Stomach (tissue), 4 donors: Measurements from ENCODE around the gene NEUROG1.

Experiments
- CTCF ChIP-seq, 7 experiments: fragments of 450-650 bp in 4 of 7; fragments of 200-600 bp in 3 of 7; sonication (generic) in 3 of 7; IDR thresholded peaks; one replicate each; pipeline ENCODE4 v1.5.1; 2016 to 2019; ENCODE audit warnings: antibody characterized with exemption in 7 of 7, control low read depth in 2 of 7, mild to moderate bottlenecking in 1 of 7
- POLR2AphosphoS5 ChIP-seq, 3 donors: sonication (generic); formaldehyde crosslinking; IDR thresholded peaks; one replicate each; pipeline ENCODE4 v1.6.1; 2016; ENCODE audit warnings: antibody characterized with exemption in 3 of 3

GRCh38 chr5:135521964-135522363 is 13.8 kb downstream of the NEUROG1 start:
- no peak for TF ChIP-seq POLR2AphosphoS5 (IDR thresholded peaks at IDR 0.05)
- TF ChIP-seq CTCF (IDR thresholded peaks at IDR 0.05): no peak
